GM23248 (cell line): Measurements from ENCODE around the gene KBTBD13. TPM values are rescaled to one million over a fixed set of nuclear protein-coding genes. Genes with fewer than 3 reads are reported as not detected.

ENCODE experiments used
- DNase-seq: peaks from one replicate; pipeline ENCODE4 v3.0.0-alpha.2; 2015
- H2AFZ ChIP-seq: fragments of 200-600 bp; sonication (generic); 2 replicates; pipeline ENCODE4 v1.6.1; 2016; ENCODE audit warnings: antibody characterized with exemption
- H3F3A ChIP-seq: fragments of 200-600 bp; sonication (generic); 2 replicates; pipeline ENCODE4 v1.6.1; 2016; ENCODE audit warnings: mild to moderate bottlenecking, antibody characterized with exemption, mixed run types; ENCODE audit not compliant: insufficient read depth
- H3K27ac ChIP-seq: fragments of 200-600 bp; sonication (generic); 2 replicates; pipeline ENCODE4 v1.5.1; 2016; ENCODE audit warnings: mild to moderate bottlenecking
- H3K27me3 ChIP-seq: fragments of 200-600 bp; sonication (generic); replicated peaks from 2 replicates; pipeline ENCODE4 v1.6.1; 2016; ENCODE audit warnings: mild to moderate bottlenecking; ENCODE audit not compliant: insufficient read depth
- H3K36me3 ChIP-seq: fragments of 200-600 bp; sonication (generic); 2 replicates; pipeline ENCODE4 v1.6.1; 2016; ENCODE audit warnings: low read depth, mild to moderate bottlenecking
- H3K4me1 ChIP-seq: fragments of 200-600 bp; sonication (generic); 2 replicates; pipeline ENCODE4 v1.6.1; 2016; ENCODE audit warnings: mild to moderate bottlenecking; ENCODE audit not compliant: insufficient read depth
- H3K4me2 ChIP-seq: fragments of 200-600 bp; sonication (generic); one replicate; pipeline ENCODE4 v1.6.1; 2016; ENCODE audit warnings: mild to moderate bottlenecking; ENCODE audit not compliant: unreplicated experiment
- H3K4me3 ChIP-seq: fragments of 200-600 bp; sonication (generic); 2 replicates; pipeline ENCODE4 v1.5.1; 2016; ENCODE audit warnings: mild to moderate bottlenecking
- H3K79me2 ChIP-seq: fragments of 200-600 bp; sonication (generic); 2 replicates; pipeline ENCODE4 v1.6.1; 2016; ENCODE audit warnings: mild to moderate bottlenecking; ENCODE audit not compliant: insufficient read depth
- H3K9ac ChIP-seq: fragments of 200-600 bp; sonication (generic); 2 replicates; pipeline ENCODE4 v1.6.1; 2016; ENCODE audit warnings: mild to moderate bottlenecking
- H3K9me2 ChIP-seq: fragments of 200-600 bp; sonication (generic); 2 replicates; pipeline ENCODE4 v1.6.1; 2016; ENCODE audit warnings: mixed run types, mild to moderate bottlenecking, moderate library complexity; ENCODE audit not compliant: insufficient read depth
- H3K9me3 ChIP-seq: fragments of 200-600 bp; sonication (generic); one replicate; pipeline ENCODE4 v1.6.1; 2017; ENCODE audit warnings: low read depth
- H4K20me1 ChIP-seq: fragments of 200-600 bp; sonication (generic); 2 replicates; pipeline ENCODE4 v1.6.0; 2016; ENCODE audit not compliant: insufficient read depth
- EZH2 ChIP-seq: fragments of 200-600 bp; sonication (generic); IDR thresholded peaks from 2 replicates; pipeline ENCODE4 v1.6.1; 2018; ENCODE audit warnings: antibody characterized with exemption, mild to moderate bottlenecking; ENCODE audit not compliant: insufficient read depth, poor library complexity, severe bottlenecking
- EZH2phosphoT487 ChIP-seq: fragments of 200-600 bp; sonication (generic); IDR thresholded peaks from 2 replicates; pipeline ENCODE4 v1.6.1; 2018; ENCODE audit warnings: antibody characterized with exemption, moderate library complexity, mild to moderate bottlenecking, low read depth; ENCODE audit not compliant: insufficient read depth
- WGBS, 2 experiments: methylation state at CpG; one replicate each; pipeline ENCODE4 v1.1.6; 2015 to 2017; ENCODE audit warnings: low lambda C conversion rate in 2 of 2, low coverage in 1 of 2; ENCODE audit errors: missing lambda C conversion rate in 2 of 2; 5-methylcytosine and 5-hydroxymethylcytosine counted together
- in situ Hi-C: fragments of 300-500 bp; cut with MboI; formaldehyde crosslinking; loops from 2 replicates; pipeline ENCODE4 v1.15.0; 2020
- polyA plus RNA-seq: library from polyadenylated mRNA; unstranded; fragments of >200 nt; fragmentation: Nextera tagmentation; extraction: Ambion mirVana; gene quantifications from 2 replicates; pipeline ENCODE4 v1.2.1, GENCODE V29; 2016
- total RNA-seq: library from RNA; depleted of rRNA; stranded (reverse); fragments of >200 nt; shearing (Covaris generic); gene quantifications from 2 replicates; pipeline ENCODE4 v1.2.3, GENCODE V29; 2014

The KBTBD13 gene
- total and polyA plus RNA-seq, 2 experiments from 2014 or later, result not detected

DNA sequence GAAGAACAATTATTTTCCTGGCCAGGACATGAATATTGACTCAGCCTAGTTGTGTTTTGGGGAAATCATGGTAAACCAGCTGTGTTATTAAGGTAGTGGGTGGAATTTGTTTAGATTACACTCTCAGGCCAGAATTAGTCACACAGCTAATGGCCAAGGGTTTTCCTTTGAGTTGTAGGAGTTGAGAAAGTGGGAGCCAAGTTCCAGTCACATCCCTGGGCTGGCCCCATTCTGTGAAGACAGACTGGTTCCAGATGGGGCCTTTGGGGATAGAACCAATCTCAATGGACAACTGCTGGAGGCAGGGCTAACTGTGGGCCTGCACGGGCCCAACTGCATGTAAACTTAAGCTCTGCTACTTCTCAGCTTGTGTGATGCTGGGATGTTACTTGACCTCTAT lies 7.4 kb upstream of the KBTBD13 start:
- in situ Hi-C loops, result no loop called here
- Histone ChIP-seq H3K4me3 (no peak overlapping the region), H4K20me1 (no peaks in the 10 kb centered on the region), H3K4me2 (peak overlapping the region; percentile 12), H3K9me2 (no peaks in the 10 kb centered on the region), H2AFZ (no peak overlapping the region), H3K27me3 (peaks cover 19% of the 10 kb centered on the region), H3K9me3 (no peaks in the 10 kb centered on the region), H3K4me1 (peaks cover 35% of the 10 kb centered on the region), H3K79me2 (no peaks in the 10 kb centered on the region), H3F3A (peaks cover 22% of the 10 kb centered on the region), H3K27ac (peak overlapping the region; percentile 28), H3K9ac (no peak overlapping the region), H3K36me3 (no peaks in the 10 kb centered on the region)
- peak; percentile 97 for DNase-seq
- TF ChIP-seq EZH2phosphoT487 (no peak), EZH2 (no peak)
- WGBS, 2 experiments, result 0% methylated on average over 1 of the region's 1 CpG

DNA sequence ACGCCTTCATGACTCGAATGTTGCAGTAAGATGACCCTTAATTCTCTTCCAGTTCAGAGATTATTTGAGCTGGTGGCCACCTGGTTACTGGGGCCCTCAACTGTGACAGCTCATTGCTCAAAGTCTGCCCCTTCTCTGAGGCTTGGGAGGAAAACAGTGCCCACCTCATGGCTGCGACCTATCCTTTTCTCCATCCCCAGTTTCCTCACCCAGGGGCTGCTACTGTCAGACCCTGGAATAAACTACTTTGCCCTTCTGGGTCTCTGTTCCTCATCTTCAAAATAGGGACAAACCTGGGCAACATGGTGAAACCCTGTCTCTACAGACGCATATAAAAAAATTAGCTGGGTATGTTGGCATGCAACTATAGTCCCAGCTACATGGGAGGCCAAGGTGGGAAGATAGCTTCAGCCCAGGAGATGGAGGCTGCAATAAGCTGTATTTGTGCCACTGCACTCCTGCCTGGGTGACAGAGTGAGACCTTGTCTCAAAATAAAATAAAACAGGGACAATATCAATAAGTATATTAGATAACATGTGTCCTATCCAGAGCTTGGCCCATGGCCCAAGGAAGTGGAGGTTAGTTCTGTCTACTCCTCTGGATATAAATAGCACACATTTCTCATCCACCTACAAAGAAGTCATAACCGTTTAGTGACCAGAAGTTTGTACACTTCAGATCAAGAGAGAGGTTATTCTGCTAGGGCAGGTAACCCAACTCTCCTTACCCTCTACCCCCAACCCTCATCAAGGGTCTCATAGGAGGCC lies 6.6 kb upstream of the KBTBD13 start:
- no peak for DNase-seq
- Histone ChIP-seq H3K4me1 (peaks cover 35% of the 10 kb centered on the region), H3K4me3 (no peak overlapping the region), H4K20me1 (no peaks in the 10 kb centered on the region), H2AFZ (no peak overlapping the region), H3K9ac (no peak overlapping the region), H3K27me3 (peaks cover 19% of the 10 kb centered on the region), H3K27ac (peak overlapping the region; percentile 28), H3F3A (peaks cover 22% of the 10 kb centered on the region), H3K9me2 (no peaks in the 10 kb centered on the region), H3K4me2 (peak overlapping the region; percentile 12), H3K79me2 (no peaks in the 10 kb centered on the region), H3K9me3 (no peaks in the 10 kb centered on the region), H3K36me3 (no peaks in the 10 kb centered on the region)
- in situ Hi-C loops, result no loop called here
- WGBS, 2 experiments, result 62 to 68% methylated on average over 5 of the region's 5 CpGs
- no peak for TF ChIP-seq EZH2
- no peak for TF ChIP-seq EZH2phosphoT487

DNA sequence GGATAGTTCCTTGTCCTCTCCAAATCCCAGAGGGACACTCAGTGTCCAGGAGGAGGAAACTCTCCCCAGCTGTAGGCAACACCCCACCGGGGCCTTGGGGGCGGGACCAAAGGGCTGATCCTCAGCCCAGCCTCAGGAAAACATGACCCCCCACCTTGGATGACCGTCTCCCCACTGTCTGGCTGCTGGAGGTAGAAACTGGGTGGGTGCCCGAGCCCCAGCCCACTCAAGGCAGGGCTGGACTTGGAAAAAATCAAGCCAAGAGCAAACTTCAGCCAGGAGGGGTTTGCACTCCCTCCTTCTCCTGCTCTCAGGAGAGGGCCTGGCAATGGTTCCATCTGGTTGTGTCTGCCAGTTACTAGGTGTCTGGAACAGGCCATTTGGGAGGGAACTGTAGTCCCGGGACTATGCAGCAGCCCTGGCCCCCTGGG lies 5.2 kb upstream of the KBTBD13 start:
- H3K27ac ChIP-seq, result no peak overlapping the region
- no peaks in the 10 kb centered on the region for H3K9me3 ChIP-seq
- in situ Hi-C loops, result no loop called here
- peaks cover 35% of the 10 kb centered on the region for H3K4me1 ChIP-seq
- TF ChIP-seq EZH2phosphoT487 (no peak), EZH2 (no peak)
- no peaks in the 10 kb centered on the region for H3K79me2 ChIP-seq
- H3K36me3 ChIP-seq, result no peaks in the 10 kb centered on the region
- no peak for DNase-seq
- WGBS, 2 experiments, result 30 to 39% methylated on average over 5 of the region's 5 CpGs
- no peaks in the 10 kb centered on the region for H4K20me1 ChIP-seq
- no peak overlapping the region for H3K4me2 ChIP-seq
- H3F3A ChIP-seq, result peaks cover 22% of the 10 kb centered on the region
- H3K4me3 ChIP-seq, result no peak overlapping the region
- H3K9ac ChIP-seq, result no peak overlapping the region
- no peaks in the 10 kb centered on the region for H3K9me2 ChIP-seq
- no peak overlapping the region for H2AFZ ChIP-seq
- peaks cover 11% of the 10 kb centered on the region for H3K27me3 ChIP-seq

DNA sequence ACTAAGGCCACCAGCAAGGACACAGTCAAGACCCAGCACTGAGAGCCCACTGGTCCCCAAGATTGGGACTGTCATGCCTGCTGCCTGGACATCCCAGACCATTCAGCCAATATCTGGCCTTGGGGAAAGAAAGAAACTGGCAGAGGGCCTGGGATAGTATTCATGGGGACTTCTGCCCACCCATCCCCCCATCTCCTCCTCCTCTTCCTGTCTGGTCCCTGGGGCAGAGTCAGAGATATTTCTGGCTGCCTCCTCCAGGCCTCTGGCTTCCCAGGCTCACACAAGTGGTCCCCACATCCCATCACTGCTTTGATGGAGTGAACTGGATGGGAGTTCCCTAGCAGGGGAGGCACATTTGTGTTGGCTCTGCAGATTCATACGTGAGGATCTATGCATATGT lies 4.5 kb upstream of the KBTBD13 start:
- Histone ChIP-seq H3K4me2 (peak overlapping the region; percentile 23), H3K27ac (no peak overlapping the region), H3K4me3 (no peak overlapping the region), H3K4me1 (peaks cover 35% of the 10 kb centered on the region), H3K9me2 (no peaks in the 10 kb centered on the region), H3K9ac (no peak overlapping the region), H2AFZ (no peak overlapping the region), H3K79me2 (no peaks in the 10 kb centered on the region), H3F3A (peaks cover 22% of the 10 kb centered on the region), H3K27me3 (peaks cover 6% of the 10 kb centered on the region; the same call in 1 of the 2 replicates), H4K20me1 (no peaks in the 10 kb centered on the region), H3K9me3 (no peaks in the 10 kb centered on the region), H3K36me3 (no peaks in the 10 kb centered on the region)
- peak; percentile 69 for DNase-seq
- in situ Hi-C loops, result no loop called here
- 60 to 73% methylated on average over 1 of the region's 1 CpG for WGBS, 2 experiments
- no peak for TF ChIP-seq EZH2
- no peak for TF ChIP-seq EZH2phosphoT487
